Muscle of arm (tissue), 12 donors: ENCODE data around the gene MED27. TPM values are rescaled to one million over a fixed set of nuclear protein-coding genes. Genes with fewer than 3 reads are reported as not detected.
"Not testable (repeated sequence)": the region's sequence is repeated elsewhere in the genome, so short reads cannot be mapped to it uniquely, and the experiment has no call there.

Experiments used
- DNase-seq: peaks from one replicate; pipeline ENCODE4 v3.0.0-alpha.2; 2013
- polyA plus RNA-seq, 12 donors: library from polyadenylated mRNA; unstranded; fragments of 120-200 nt; gene quantifications; one replicate each; pipeline ENCODE4 v1.2.1, GENCODE V29; 2013; ENCODE audit not compliant: insufficient read length in 12 of 12

MED27 gene
- polyA plus RNA-seq, 12 donors, result 7.8 to 14.9 (median 11.6) TPM; not detected in 1

DNA sequence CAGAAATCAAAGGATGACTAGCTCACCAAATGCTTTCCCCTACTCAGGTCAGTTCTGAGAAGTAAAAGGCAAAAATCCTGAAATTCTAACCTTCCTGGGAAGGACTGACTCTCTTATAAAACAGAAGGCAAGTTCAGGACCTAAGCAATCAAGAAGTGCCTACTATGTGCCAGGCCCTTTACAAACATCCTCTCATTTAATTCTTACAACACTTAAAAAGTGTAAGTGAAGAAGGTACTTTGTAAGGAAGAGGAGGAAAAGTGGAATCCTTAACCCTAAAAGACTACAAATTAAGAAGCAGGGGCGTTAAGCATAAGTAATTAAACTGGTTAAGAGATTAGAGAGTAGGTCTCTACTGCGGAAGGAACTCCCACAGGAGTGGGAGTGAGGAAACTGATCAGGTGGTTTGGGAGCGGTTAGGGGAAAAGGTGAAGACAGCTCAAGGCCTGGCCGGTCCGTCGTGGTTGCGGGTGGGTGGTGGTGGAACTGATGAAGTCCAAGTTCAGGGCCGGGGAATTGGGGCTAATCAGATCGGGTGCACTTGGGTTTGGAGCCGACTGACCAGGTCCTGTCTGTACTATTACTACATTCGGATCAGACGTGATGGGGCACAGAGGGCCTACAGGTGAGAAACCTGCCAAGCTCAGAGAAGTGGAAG lies 839 bp downstream of the MED27 start:
- peak; percentile 3 for DNase-seq

DNA sequence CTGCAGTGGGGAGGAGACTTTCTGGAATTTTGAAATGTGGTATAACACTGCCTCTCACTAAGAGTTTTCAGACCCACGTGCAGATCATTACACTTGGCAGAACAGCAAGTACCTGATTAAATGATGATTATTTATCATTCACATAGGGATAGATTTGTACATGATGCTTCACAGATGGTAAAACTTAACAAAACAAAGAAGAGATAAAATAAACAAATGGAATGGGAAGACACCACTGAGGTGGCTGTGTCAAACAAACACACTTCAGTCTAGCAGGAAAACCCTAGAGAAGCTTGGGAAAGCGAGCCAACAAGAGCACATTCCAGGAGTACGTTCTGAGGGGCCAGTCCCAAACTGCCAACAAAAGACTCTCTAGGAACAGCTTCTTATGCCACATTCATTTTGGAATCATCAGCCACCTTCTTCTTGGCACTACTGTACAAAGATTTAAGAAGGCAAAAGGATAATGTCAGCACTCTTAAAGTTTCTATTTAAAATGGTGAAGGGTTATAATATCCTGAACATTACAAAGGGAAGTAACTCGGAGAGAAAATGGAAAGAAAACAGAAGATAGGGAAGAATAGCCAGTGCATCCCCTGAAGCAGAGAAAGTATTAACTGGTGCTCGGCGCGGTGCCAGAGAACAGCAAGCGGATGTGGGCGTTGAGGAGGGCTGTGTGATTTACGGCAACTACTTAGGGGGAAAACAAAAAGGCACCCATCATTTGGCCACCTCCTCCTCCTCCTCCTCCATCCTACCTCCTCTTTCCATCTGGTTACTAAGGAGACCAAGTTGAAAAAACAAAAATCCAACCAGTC lies 1.6 kb downstream of the MED27 start:
- DNase-seq, result peak; percentile 6

DNA sequence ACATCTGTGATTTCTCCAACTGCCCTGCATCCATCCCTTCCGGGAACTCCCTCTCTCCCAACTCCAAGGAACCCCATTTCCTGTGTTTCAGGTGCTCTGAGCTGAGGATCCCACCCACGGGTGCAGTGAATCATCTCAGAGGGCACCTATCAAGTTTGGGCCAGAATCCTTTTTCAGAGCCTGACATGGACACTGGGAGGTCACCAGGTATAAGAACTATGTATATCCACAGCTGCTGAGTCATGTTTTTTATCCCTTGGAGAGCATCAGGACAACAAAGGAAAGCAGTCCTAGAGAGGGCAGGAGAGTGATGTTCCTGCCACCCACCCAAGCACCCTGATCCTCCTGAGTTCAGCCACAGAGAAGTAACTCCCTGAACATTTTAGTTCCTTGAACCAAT lies 3.8 kb downstream of the MED27 start:
- DNase-seq, result no peak

DNA sequence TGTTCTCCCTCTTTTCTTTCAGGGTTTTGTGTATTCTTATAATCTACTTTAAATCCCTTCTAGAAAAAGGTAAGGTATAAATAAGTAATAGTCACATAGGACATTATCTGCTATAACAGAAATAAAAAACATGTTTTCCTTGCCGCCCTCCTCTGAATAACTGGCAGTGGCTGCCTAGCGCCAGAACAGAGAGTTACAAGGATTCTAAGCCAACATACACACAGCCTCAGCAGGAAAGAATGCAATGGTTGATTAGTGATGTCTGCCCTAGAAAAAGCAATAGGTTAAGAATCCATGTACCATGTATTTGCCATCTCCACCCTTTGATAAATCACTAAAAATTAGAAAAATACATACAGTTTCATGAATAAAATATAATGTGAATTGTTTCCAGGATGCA lies 4.9 kb downstream of the MED27 start:
- DNase-seq, result no peak

DNA sequence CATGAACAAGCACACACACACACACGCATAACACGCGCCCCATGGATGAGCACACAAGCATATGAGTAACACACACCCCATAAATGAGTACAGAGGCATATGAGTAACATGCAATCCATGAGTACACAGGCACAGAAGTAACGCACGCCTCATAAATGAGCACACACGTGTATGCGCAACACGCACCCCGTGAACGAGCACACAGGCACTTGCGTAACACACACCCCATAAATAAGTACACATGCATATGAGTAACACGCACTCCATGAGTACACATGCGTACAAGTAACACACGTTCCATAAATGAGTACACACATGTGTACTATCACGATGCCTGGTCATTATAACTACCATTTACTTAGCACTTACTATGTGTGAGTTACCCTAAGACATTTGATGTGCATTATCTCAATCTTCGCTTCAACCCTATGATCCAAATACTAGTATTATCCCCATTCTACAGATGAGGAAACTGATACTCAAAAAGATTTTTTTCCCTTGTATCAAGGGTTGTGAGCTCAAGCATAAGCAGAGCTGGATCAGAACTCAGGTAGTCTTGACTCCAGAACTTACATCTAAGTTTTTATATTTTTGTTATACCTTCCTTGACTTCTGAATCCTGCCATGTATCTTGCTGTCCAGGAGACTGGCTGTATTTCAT lies 7.7 kb downstream of the MED27 start:
- DNase-seq, result no peak

DNA sequence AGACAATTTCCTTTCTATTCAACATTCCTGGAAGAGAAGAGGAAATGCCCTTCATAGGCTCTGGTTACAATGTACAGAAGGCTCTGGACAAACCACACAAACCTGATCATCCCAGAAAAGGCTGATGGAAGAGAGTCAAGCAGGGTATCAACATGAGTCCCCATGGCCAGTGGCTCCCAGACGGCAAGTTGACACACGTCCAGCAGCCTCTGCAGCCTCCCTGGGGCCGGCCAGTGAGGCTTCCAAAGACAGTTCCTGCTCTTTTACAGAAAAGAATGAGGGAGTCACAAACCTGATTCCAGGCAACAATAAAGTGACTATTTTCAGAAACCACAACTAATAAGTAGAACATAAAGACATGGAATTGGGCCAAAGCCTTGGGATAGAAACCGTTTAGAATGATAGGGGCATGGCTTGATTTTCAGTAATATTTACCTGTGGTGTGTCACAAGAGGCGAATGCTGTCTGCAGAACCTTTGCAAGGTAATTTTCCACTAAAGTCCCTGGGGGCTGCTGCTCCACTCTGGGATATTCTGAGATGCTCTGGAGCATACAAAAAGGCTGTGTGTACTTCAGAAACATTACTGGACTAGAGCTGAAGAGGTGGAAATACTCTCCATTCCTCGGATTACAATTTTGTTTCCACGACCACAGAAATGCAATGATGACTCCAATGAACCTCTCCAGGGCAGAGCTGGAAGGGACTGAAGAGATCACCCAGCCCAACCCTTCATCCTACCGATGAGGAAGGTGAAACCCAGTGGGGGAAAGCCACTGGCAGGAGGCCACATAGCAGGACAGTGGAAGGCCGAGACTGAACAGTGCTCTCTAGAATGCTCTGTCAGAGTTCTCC lies 10.4 kb downstream of the MED27 start:
- DNase-seq, result no peak

DNA sequence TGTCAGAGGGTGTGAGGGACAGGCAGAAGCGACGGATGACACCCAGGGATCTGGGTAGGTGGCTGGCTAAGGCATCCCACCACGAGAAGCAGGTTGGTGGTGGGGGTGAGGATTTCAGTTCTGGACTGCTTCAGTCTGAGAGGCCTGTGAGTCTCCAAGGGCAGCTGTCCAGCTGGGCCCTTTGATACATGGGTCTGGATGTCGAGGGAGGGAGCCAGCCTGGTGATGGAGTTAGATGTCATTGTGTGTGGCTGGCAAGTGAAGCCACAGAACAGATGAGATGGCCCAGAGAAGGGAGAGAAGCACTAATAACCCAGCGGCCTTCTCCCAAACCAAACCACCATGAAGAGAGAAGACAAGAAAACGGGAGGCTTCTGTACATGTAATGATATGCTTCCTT lies 11.1 kb downstream of the MED27 start:
- DNase-seq, result no peak

DNA sequence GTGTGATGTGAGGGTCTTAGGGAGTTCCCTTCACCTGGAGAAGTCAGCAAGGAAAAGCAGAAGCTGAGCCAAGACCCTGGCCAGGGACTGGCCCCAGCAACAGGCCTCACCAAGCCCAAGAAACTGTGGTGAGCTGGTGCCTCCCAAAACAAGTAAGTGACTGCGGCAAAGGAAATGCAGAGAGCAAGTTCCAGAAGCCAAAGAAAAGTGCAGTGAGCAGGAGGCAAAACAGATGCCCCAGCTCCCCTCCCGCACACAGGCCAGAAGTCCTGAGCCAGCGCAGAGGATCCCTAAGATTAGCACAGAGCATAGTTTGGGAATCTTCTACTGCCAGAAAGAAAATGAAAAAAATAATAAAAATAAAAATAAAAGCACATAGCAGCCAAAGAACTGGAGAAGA lies 13.2 kb downstream of the MED27 start:
- no peak for DNase-seq

DNA sequence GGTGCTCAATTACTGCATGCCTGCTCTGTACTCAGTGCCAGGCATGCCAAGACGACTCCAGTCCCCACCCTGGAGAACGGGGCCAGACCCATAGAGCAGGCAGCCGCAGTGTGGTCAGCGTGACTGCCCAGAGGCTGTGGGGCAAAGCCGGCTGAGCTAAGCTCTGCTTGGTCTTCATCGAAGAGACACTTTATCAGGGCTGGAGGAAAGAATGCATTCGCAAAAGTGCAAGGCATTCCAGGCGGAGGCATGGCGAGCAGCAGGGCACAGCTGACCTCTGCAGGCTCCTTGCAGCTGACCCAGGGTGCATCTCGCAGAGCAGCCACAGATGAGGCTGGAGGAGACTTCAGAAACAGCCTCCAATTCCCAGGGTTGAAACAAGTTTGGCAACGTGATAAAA lies 13.6 kb downstream of the MED27 start:
- no peak for DNase-seq

DNA sequence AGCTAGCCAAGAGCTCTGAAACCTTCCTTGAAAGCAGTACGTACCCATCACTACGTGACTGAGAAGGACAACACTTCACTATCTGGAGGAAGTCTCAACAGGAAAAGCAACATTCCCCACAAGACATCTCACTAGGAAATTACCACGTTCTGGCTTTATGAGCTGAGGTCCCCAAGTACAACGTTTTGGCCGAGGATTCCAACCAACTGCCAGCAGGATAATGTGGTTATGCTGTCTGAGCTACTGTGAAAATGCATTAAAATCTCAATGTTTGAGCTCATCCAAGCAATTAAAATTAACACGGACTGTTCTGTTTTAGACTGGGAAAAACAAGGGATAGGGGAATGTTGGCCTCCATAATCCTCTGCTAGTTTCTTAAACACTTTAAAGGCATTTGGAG lies 16.4 kb downstream of the MED27 start:
- no peak for DNase-seq

DNA sequence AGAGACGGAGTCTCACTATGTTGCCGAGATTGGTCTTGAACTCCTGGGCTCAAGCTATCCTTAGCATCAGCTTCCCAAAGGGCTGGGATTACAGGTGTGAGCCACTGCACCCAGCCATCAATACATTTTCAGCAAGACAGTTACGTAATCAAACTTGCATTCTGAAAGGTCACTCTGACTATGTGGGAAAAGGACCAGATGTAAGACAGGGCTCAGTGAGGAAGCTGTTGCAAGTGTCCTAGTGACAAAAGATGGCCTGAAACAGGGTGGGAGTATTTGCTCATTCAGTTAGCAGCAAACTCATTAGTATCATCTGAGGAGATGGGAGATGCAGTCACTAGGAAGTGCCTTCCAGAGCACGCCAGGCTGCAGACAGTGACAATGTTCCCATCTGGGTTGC lies 16.9 kb downstream of the MED27 start:
- DNase-seq, result no peak

DNA sequence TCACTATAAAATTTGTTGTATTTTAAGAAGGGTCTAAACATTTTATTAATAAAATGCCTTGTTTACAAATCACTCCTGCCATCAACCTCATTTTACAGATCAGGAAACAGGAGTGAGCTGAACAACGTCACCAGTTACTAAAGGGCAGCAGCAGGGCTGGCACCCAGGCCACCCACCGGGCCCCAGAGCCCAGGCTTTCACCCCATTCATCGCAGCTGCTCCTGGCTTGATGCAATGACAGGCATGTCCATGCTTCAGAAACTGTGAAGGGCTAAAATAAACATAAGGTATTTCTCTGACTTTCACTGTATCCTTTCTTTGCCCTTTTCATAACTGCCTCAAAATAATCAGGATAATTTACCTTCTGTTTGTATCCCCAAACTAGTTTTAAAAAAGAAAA lies 18.1 kb downstream of the MED27 start:
- no peak for DNase-seq

DNA sequence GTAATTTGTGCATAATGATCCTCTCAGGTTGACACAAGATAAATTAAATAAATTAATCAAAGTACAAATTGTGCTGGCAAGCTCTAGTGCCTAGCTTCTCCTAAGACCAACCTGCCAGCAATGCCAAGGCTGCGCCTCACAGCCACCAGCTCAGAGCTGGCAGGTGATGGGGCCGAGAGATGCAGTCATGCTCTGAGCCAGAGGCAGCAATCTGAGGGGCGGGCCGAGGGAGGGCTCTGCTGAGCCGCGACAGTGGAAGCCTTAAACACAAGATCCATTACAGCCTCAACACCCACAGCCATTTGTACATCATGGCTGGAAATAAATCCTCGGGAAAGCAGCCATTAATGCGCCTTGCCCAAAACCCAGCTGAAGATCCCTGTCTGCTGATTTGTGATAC lies 20.3 kb downstream of the MED27 start:
- DNase-seq, result no peak

DNA sequence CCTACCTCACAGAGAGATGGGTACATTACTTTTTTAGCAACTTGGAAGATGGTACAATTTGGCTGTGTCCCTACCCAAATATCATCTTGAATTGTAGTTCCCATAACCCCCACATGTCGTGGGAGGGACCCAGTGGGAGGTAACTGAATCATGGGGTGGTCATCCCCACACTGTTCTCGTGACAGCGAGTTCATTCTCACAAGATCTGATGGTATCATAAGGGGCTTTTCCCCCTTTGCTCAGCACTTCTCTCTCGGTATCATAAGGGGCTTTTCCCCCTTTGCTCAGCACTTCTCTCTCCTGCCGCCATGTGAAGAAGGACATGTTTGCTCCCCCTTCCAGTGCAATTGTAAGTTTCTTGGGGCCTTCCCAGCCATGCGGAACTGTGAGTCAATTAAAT lies 21.4 kb downstream of the MED27 start:
- not testable (repeated sequence) for DNase-seq

DNA sequence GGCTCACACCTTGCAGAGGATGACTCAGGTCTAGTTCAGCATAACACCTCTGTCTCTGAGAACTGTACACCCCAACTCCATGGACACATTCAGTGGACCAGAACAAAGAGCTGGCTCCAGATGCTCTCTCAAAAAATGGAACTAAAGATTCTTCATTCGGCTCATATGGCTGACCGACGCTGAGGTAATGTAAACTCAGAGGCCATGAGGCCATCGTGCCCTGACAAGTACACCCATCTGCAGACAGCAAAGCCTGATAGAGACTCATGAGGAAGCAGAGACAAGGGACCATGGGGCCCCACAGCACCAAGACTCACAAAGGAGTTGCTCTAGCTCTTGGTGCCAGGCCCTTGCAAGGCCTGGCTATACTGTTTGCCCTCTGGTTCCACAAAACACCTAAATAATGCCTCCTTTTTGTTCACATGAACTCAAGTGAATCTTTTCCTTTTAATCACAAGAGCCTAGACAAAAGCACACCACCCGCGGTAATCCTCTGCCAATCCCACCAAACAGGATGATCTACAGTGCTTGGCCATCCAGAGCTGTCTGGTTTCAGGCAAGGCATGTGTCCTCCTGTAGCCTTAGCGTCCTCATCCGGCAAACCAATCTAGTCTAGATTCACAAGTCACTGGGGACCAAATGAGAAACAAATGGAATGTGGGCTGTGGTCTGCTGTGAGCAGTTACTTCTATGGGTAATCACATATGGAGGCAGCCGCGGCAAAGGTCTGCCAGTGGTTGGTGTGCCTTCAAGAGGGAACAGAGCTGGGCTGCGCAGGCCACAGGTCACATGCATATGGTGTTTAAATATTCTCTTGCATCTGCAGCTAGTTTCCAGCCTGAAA lies 22.7 kb downstream of the MED27 start:
- DNase-seq, result no peak

DNA sequence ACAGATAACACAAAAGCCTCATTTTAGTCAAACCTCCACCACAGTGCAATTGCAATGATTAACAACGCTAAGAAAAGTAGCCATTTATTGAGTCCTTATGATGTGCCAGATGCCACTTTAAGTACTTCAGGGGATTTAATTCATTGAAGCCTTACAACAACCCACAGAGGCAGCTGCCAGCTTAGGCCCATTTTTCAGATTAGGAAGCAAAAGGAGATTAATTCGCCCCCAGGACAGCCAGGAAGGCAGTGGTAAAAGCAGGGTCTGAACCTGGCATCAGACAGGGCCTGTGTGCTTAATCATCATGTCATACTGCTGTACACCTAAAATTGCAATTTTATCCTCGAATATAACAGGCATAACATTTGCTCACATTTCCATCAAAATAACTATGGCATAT lies 23.9 kb downstream of the MED27 start:
- DNase-seq, result no peak

DNA sequence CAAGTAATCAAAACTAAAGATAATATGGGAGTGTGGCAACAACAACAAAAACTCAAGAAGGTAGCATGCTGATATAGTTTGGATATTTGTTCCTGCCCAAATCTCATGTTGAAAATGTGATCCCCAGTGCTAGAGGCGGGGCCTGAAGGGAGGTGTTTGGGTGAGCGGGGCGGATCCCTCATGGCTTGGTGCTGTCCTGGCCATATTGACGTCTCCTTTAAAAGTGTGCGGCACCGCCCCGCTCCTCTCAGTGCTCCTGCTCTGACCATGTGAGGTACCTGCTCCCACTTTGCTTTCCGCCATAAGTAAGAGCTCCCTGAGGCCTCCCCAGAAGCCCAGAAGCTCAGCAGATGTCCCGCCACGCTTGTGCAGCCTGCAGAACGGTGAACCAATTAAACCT lies 25.6 kb downstream of the MED27 start:
- DNase-seq, result no peak

DNA sequence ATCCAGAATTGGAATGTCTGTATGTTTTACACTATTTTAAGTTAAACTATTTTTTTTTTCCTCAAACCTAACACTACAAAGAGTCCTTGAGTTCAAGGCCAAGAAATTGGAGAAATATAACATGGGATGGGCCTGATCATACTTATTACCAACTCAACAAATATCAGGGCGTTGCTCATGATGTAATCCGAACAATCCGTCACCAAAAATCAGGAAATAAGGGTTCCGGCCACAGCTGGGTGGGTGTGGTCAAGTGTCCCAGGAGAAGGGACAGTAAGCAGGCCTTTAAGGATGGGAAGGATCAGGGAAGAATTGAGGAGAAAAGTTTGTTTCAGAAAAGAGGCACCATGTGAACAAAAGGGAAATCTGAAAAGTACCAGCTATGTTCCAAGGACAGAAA lies 29.8 kb downstream of the MED27 start:
- DNase-seq, result no peak

DNA sequence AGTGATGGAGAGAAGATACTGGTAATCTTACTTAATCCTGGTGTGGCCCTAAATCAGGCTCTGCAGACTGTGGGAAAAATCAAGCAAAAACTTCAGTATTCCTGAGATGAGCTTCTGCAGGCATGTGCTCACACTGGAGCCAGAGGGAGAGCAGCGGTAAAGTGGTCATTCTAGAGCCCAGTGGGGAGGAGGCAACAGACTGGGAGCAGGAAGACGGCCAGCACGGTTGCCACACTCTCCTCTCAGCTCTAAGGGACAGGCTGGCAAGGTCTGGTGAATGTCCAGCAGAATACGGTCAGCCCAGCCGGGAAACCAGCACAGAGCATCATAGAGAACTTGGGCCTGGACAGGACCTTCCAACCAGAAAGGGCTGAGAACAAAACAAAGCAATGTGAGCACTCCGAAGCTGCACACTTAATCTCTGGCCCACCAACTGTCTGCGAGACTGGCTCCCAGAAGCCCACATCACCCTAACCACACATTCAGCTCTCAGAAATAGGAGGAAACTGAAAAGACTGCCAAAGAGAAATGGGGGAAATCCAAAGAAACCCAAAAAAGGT lies 30.3 kb downstream of the MED27 start:
- no peak for DNase-seq

DNA sequence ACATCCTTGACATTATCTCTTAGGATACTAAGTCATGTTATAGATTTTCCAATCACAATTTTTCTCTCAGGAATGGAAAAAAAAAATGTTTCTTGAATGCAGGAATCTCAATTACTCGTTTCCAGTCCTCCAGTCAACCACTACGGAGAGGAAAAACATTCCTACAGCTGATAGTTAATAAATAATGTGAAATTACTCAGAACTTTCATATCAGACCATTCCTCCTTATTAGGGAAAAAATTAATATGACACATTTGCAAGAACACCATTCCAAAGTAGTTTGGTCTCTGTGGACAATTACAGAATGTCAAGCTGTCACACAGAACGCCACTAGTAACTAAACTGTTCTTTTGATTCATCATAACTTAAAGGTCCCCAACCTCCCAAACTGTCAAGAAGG lies 31.5 kb downstream of the MED27 start:
- DNase-seq, result no peak

DNA sequence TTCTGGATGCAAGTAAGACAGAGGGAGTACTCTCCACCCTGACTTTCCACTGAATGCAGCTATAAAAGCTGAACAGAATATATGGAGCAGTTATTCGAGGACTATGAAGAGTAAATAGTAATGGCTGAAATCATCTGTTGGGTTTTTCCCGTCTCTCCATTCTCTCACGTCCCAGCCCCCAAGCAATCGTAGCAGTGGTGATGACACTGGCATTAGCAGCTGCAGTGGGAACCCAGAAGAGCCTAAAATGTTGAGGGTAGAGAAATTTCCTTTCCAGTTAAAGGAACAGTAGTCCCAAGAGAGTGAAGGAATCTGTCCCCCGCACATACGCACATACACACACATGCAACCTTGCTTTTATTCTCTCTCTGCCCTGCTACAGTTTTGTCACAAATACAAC lies 33.2 kb downstream of the MED27 start:
- DNase-seq, result no peak
